GM21526 (cell line): ENCODE results near the gene IGF2R.
A peak's percentile ranks its signal among the peaks of the same experiment; 100 is the strongest.
"Not testable (repeated sequence)": the region's sequence is repeated elsewhere in the genome, so short reads cannot be mapped to it uniquely, and the experiment has no call there.

Experiments used
- ATAC-seq: cut with Tn5 transposase; IDR thresholded peaks from one replicate; pipeline ENCODE4 v1.9.1; 2021; ENCODE audit warnings: moderate library complexity; ENCODE audit not compliant: unreplicated experiment, low FRiP score

Gene IGF2R

GRCh38 chr6:160133441-160134336, 164.8 kb downstream of the IGF2R start:
- no peak for ATAC-seq

- ATAC-seq, result not testable (repeated sequence)
These were observed 165.5 kb downstream of the IGF2R start for GRCh38 chr6:160134337-160134751.

GRCh38 chr6:160134779-160135547, 166.1 kb downstream of the IGF2R start:
- no peak for ATAC-seq

- no peak for ATAC-seq
These were observed 167.2 kb downstream of the IGF2R start for GRCh38 chr6:160135907-160136655.

- no peak for ATAC-seq
These were observed 168.5 kb downstream of the IGF2R start for GRCh38 chr6:160137130-160137988.

GRCh38 chr6:160137989-160138835, 169.3 kb downstream of the IGF2R start:
- ATAC-seq, result peak; percentile 60

- ATAC-seq, result no peak
These were observed 170.0 kb downstream of the IGF2R start for GRCh38 chr6:160138839-160139419.

- ATAC-seq, result no peak
These were observed 170.6 kb downstream of the IGF2R start for GRCh38 chr6:160139420-160139851.

- ATAC-seq, result not testable (repeated sequence)
These were observed 171.6 kb downstream of the IGF2R start for GRCh38 chr6:160140493-160140892.

- ATAC-seq, result no peak
These were observed 172.3 kb downstream of the IGF2R start for GRCh38 chr6:160141001-160141726.

GRCh38 chr6:160142115-160142715, 173.3 kb downstream of the IGF2R start:
- no peak for ATAC-seq

GRCh38 chr6:160146454-160147145, 177.7 kb downstream of the IGF2R start:
- ATAC-seq, result no peak

GRCh38 chr6:160147146-160147536, 178.3 kb downstream of the IGF2R start:
- no peak for ATAC-seq

- no peak for ATAC-seq
These were observed 185.6 kb downstream of the IGF2R start for GRCh38 chr6:160154471-160154870.

- ATAC-seq, result no peak
These were observed 188.0 kb downstream of the IGF2R start for GRCh38 chr6:160156842-160157241.

GRCh38 chr6:160160450-160160849, 191.6 kb downstream of the IGF2R start:
- ATAC-seq, result no peak
